Kasumi-1 (cell line): ENCODE results near the gene ITM2C.
A peak's percentile ranks its signal among the peaks of the same experiment; 100 is the strongest.

Experiments used
- DNase-seq, 2 experiments: peaks; one replicate each; lab custom pipeline; 2025; lab: John Stamatoyannopoulos, UW

The ITM2C gene

DNA sequence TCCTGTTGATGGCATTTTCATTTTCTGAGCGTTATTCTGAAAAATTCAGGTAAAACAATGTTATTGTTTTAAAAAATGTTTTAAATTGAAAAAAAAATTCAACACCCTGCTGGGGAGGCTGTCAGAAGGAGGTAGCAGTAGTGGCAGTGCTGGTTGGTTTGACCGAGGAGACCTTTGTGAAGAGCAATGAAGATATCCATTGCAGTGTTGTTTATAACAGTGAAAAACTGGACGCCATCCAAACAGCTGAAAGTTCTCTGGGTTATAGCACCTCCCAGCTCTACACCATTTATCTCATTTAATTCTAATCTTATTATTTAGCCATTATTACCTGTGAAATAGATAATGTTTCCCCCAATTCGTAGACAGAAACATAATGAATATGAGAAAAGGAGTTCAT, 12.6 kb upstream of the ITM2C start:
- DNase-seq, result no peak

GRCh38 chr2:230861552-230862255, 3.0 kb upstream of the ITM2C start:
- no peak for DNase-seq

GRCh38 chr2:230862292-230862691, 2.5 kb upstream of the ITM2C start:
- DNase-seq, result no peak

DNA sequence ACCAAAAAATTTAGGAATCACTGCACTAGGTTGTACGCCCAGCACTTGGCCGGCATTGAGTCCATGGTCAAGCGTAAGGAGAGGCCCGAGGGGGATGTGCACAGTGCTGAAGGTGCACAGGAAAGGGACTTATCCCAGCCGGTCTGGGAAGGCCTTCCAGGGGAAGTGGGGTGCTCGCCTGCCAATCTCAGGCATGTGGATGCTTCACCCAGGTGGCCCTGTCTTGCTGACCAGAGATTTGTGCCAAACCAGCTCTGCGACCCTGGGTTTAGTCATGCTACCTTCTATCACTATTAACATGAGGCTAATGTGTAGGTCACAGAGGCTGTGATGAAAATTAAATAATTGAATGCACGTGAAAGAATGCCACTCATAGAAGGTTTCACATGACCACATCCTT, 1.7 kb upstream of the ITM2C start:
- no peak for DNase-seq

DNA sequence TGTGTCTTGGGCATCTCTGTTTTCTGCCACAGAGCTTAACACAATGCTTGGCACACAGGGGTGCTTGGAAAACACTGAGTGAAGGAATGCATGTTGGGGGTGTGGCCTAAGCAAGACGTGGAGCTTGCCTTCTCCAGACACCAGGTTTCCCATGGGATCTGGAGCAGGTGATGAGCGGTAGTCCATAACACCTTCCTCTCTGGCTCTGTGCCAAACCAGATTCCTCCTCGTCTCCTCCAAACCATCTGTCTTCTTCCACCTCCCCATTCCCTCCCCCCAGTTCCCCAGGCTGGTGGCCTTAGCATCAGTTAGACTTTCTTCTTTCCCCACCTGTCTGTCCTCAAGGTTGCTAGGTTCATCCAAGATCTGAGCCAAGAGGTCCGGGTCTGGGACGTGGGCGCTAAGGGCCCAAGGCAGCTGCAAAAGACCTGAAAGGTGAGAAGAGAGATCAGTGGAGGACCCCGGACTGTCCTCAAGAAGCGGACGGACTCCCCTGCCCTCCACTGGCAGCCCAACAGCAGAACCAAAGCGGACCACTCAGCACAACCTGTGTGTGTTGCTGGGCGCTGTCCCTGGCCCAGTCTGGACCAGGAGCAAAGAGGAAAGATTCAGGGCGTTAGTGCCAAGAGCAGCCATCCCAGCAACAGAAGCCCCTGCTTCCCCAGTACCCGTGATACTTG, 1.2 kb upstream of the ITM2C start:
- DNase-seq, result no peak

- no peak for DNase-seq
Observed at GRCh38 chr2:230864122-230864604, 579 bp upstream of the ITM2C start.

- no peak for DNase-seq
Observed at GRCh38 chr2:230865307-230865765, 594 bp downstream of the ITM2C start.

- DNase-seq, result no peak
Observed at GRCh38 chr2:230865766-230866755, 1.3 kb downstream of the ITM2C start.

DNA sequence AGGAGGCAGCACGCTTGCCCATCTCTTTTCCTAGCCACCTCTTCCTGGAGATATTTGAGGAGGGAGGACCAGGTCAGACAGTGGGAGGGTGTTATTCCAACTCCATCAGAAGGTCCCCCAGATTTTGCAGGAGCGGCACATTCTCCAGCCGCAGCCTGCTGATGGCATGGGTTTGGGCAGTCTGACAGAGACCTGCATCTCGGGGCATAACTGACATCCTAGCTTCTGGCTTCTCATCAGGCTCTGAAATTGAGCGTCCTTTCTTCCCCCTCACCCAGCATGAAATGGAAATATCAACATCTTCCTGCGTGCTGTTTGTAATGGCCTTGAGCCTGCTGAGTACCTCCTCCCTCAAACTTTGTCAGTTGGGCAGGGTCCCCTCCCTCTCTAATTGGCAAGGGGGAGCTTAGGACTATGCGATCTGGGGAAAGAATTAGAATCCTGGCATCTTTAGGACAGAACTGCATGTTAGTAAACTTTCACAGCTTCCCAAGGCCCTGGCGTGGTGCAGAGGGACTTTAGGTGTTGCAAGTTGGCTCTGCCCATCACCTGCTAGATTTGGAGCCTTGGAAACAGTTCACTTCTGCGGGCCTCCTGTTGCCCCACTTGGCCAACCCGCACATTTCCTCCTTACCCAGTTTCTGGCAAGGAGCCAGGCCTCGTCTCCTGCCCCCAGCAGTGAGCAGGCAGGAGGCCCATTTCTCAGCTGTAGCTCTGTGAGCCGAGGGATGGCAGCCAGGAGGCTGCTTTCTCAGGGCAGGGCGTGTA, 2.2 kb downstream of the ITM2C start:
- peak; percentile 28 to 32 for DNase-seq

DNA sequence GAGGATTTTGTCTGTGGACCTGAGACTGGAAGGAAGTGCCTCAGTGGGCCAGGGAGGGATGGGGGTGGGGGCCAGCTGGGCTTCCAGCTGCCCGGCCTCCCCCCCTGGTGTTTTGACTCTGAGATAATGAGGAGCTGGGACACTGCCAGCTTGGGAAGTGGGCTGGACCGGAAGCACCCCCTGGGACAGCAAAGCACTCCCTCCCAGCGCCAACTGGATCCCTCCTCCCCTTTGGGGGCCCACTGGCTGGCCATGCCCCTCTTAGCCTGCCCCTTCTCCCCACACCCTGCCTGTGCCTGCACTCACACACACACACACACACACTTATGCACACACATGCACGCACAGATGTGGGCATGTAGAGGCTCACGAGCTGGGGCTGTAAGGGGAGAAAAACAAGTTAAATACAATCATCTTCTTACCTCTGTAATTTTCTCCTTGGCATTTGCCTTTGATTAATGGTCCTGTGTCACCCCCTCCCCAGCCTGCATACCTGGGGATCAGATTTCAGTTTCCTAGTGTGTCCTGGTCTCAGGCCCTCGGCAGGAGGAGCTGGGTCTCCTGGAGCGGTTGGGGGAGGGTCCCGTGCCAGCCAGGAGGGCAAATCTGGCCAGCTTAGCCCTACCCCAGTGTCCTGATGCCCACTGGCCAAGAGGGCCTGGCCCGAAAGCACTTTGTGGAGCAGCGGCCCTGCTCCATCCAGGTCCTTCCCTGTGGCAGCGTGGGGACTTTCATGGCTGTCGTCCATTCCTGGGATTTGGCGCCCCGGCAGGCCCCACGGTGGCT, 3.6 kb downstream of the ITM2C start:
- no peak for DNase-seq

- no peak for DNase-seq
Observed at GRCh38 chr2:230868947-230869913, 4.5 kb downstream of the ITM2C start.

DNA sequence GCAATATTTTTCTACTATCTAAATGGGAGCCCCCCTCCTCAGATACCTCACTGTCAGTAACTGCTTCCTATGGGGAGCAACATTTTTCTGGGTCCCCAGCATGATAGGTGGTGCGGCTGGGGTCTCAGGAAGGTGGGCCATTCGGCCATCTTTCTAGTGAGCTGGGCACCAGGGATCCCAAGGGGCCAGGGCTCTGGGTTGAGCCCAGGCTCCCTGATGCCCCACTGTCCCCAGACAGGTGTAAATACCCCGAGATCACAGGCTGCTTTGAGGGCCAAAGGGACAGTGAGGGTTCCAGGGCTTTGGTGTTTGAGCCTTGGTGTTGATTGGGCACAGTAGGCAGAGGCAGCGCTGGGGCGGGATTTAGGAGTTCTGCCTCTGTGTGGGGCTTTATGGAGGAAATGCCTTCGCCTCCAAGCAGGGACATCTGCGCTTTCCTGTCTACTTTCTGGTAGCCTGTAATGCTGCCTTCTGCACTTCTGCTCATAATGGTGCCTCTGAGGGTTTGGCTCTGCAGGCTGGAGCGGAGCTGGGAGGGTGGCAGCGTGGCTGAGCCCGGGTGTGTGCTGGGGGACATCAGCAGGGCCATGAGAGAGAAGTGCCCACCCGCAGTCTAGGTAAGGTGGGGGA, 5.3 kb downstream of the ITM2C start:
- peak; percentile 17 to 36 for DNase-seq

DNA sequence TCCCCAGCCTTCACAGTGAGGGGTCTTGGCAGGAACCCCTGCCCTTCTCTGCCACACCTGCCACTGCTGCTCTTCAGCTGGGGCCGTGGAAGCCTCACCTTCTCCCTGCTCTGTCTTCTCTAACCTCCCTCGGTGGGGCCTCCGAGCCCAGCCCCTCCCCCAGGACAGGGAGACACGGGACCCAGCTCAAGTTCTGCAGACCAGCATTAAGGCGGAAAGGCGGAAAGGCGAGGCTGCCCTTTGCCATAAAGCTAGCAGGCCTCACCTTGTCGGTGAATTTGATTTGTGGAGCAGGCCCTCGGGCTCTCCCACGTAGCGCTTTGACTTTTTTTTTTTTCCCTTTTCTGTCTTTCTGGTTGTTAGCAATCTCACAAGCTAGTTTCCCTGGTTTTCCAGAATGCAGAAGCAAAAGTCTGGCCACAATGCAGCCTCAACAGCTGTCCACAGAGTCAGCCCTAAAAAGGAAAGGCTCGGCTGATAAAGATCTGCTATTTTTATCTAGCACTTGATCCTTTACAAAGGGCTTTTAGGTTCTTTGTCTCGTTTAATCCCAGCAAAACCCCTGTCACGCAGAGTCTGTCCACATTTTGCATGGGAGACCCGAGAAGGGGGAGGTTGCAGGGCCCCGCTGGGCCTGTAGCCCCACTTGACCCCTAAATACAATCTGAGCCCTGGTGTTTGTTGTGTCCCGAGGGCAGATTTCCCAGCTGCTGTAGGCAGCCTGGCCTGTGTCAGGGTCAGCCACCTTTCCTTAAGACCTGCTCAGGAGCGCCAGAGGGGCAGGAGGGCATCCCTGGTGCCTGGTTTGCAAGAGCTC, 6.0 kb downstream of the ITM2C start:
- DNase-seq, result peak; percentile 24 to 38

- DNase-seq, result no peak
Observed at GRCh38 chr2:230871361-230872150, 6.8 kb downstream of the ITM2C start.

GRCh38 chr2:230872151-230872967, 7.6 kb downstream of the ITM2C start:
- no peak for DNase-seq

DNA sequence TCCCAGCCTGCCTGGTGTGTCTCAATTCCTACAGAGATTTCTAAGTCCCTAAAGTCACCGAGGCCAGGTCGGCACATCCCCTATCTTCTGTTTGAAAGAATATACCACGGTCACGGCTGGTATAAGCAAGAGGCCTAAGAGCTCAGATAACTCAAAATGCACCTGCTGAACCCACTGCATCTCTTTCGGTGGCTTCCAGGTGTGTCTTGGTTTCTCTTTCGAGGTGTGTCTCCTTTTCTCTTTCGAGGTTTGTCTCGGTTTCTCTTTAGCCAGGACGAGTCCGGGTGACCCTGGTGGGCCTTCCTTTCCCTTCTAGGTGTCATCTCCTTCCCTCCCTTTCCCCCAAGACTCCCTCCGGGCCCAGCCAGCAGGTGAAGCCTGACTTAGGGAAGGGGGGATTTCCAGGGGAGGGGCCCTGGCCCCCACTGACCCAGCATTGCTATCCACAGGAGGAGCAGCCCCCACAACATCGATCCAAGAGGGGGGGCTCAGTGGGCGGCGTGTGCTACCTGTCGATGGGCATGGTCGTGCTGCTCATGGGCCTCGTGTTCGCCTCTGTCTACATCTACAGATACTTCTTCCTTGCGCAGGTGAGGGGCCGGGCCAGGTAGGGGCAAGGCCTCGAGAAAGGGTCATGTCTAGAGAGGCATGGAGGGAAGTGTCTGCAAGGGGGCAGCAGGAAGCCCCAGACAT, 8.4 kb downstream of the ITM2C start:
- DNase-seq, result no peak
